ENCODE data around the gene CNPY3. TPM values are rescaled to one million over a fixed set of nuclear protein-coding genes. Genes with fewer than 3 reads are reported as not detected.
A peak's percentile ranks its signal among the peaks of the same experiment; 100 is the strongest.
"Not testable (repeated sequence)": the region's sequence is repeated elsewhere in the genome, so short reads cannot be mapped to it uniquely, and the experiment has no call there.

The CNPY3 gene
- total RNA-seq, 1 experiment from 2014 or later: 78.3 TPM

DNA sequence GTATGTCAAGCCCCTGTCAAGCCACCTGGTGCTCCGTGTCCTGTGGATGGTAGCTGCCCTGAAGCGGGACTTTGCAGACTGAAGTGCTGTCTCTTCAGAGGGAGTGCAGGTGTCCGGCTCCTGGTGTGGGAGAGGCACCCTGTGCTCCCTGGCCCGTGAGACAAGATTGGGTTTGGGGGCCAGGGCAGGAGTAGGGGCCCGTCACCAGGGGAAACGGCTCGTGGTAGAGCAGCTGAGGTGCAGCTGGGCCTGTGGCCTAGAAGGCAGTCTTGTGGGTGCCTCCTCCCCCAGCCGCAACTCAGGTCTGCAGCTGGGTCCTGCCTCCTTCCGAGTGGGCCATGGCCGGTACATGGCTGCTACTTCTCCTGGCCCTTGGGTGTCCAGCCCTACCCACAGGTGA, 13.5 kb upstream of the CNPY3 start, which contains the start of gene PTCRA:
Gene PTCRA, plus strand, starts transcription at position 322 of the 400 bp plus-strand sequence. Its CDS starts 17 bp downstream, at position 339.
- DNase-seq (ENCODE audit: low read depth): no peak

DNA sequence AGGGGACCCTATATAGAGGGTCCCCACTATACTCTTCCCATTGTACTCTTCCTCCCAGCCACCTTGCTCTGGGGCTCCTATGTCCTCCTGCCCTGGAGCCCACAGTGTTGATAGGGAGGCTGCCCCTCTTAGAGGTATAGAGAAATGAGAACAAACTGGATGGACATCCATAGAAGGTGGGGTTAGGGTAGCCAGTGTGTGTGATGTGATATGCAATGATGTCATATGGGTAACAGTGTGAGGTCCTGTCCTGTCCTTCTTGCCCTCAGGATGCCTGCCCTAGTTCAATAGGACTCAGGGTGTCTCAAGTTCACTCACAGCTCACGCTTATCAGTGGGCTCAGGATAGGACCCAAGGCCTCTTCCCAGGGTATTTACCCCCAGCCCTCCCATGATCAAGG, 13.0 kb upstream of the CNPY3 start:
- no peak for DNase-seq (ENCODE audit: low read depth)

DNA sequence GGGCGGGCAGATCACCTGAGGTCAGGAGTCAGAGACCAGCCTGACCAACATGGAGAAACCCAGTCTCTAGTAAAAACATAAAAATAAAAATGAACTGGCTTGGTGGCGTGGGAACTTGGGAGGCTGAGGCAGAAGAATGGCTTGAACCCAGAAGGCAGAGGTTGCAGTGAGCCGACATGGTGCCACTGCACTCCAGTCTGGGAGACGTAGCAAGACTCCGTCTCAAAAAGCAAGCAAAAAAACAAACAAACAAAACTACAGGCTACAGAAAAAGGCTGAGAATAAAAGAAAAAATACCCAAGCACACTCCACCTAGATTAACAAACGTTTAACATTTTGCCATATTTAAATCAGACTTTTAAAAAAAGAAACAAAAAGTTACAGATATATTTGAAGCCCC, 7.5 kb upstream of the CNPY3 start:
- DNase-seq (ENCODE audit: low read depth): no peak

DNA sequence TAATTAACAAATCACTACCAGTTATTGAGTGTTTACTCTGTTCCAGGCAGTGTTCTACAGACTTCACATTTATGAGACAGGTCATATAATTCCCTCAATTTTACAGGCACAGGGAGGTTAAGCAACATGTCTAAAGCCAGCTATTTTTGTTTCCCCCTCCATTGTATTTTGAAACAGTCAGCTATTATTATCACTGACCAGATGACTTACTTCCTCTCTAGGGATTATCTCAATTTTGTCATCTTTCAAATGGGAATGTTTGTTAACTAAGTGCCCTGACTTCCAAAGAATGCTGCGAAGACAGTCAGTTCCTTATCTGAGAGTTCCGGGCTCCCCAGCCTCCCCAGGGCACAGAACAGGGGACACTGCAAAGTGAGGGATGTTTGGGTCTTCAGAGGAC, 5.6 kb upstream of the CNPY3 start:
- DNase-seq (ENCODE audit: low read depth): no peak

DNA sequence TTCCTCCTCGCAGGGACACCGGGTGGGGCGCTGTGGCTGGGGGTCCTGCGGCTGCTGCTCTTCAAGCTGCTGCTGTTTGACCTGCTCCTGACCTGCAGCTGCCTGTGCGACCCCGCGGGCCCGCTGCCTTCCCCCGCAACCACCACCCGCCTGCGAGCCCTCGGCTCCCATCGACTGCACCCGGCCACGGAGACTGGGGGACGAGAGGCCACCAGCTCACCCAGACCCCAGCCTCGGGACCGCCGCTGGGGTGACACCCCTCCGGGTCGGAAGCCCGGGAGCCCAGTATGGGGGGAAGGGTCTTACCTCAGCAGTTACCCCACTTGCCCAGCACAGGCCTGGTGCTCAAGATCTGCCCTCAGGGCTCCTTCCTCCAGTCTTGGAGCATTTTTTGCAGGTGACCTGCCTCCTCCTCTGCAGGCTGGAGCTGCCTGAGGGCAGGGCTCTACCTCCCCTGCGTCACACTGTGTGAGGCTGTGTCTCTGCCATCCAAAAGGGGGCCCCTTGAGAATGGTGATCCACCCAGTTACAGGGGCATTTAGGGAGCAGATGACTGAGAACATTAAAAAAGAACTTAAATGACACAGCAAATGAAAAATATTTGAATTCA, 3.9 kb upstream of the CNPY3 start:
- no peak for DNase-seq (ENCODE audit: low read depth)

DNA sequence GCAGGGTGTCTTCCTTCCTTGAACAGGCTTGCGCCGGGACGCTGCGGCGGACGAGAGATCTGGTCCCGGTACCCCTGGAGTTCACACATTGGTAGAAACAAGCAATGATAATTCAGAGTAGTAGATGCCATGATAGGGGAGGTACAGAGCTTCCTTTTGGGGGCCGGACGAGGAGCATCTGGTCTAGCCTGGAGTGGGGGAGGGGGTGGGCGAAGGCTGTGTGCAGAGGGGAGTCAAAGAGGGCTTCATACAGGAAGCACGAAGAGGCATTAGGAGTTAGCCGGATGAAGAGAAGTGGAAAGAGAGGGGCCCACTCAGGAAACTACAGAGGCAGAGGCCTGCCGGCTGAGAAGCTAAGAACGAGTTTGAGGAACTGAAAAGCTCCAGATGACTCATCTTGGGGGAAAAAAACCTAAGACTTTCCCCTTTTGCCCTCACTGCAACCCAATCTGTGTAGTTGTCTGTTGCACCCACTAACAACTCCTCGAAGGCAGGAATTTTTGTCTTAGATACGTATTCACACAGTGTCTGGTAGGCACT, 611 bp downstream of the CNPY3 start:
- DNase-seq (ENCODE audit: low read depth): peak; percentile 82

DNA sequence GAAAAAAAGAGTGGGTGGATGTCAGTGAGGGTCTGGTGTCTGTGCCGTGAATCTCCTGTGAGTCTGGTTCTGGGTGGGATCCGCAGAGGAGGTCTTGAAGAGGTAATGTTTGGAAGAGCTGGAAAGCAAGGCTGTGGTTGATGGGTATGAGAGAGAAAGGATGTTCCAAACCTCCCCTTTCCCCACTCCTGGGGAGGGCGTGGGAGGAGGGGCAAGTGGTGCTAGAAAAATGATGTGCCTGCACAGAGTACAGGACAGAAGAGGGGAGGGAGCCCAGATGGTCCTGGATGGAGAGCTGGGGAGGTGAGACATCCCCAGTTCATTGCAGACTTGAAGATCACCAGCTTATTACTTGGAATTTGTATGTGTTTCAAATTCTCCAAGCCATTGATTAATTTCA, 3.1 kb downstream of the CNPY3 start:
- DNase-seq (ENCODE audit: low read depth): no peak

DNA sequence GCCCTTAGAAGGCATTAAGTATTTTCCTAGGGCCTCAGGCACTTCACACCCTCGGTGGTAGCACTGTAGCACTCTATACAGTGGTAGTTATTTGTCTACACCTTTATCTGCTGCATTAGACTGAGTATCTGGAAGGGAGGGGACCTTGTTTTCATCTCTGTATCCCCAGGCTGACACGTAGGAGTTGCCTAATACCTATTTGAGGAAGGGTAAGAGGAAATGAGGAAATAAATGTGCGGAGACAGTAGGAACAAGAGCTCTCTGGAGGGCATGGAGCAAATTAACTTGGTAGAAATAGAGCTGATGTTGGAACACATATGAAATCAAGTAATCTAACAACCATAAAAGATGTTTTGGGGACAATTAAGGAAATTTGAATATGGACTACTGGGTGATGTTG, 3.9 kb downstream of the CNPY3 start:
- DNase-seq (ENCODE audit: low read depth): no peak

DNA sequence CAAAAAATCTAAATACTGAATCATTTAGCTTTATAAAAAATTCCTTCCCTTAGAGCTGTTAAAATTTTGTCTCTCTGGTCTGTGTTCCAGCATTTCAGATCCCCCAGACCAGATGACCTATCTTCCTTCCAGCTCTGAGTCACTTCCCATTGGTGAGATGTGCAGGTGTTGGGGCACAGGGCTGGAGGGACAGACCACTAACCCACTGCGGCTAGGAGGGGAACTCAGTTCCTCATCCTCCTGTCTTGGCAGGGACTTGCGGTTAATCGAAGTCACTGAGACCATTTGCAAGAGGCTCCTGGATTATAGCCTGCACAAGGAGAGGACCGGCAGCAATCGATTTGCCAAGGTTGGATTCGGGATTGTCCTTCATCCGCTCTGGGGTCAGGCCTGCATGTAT, 6.0 kb downstream of the CNPY3 start:
- no peak for DNase-seq (ENCODE audit: low read depth)

DNA sequence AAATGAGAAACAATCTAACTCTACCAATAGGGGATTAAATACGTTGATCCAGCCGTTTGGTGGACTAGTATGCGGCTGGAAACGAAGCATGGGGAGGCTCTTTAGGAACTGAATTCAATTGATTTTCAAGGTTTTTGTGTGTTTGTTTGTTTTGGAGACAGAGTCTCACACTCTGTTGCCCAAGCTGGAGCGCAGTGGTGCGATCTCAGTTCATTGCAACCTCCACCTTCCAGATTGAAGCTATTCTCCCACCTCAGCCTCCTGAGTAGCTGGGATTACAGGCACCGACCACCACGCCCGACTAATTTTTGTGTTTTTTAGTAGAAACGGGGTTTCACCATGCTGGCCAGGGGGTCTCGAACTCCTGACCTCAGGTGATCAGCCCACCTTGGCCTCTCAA, 7.1 kb downstream of the CNPY3 start:
- no peak for DNase-seq (ENCODE audit: low read depth)

DNA sequence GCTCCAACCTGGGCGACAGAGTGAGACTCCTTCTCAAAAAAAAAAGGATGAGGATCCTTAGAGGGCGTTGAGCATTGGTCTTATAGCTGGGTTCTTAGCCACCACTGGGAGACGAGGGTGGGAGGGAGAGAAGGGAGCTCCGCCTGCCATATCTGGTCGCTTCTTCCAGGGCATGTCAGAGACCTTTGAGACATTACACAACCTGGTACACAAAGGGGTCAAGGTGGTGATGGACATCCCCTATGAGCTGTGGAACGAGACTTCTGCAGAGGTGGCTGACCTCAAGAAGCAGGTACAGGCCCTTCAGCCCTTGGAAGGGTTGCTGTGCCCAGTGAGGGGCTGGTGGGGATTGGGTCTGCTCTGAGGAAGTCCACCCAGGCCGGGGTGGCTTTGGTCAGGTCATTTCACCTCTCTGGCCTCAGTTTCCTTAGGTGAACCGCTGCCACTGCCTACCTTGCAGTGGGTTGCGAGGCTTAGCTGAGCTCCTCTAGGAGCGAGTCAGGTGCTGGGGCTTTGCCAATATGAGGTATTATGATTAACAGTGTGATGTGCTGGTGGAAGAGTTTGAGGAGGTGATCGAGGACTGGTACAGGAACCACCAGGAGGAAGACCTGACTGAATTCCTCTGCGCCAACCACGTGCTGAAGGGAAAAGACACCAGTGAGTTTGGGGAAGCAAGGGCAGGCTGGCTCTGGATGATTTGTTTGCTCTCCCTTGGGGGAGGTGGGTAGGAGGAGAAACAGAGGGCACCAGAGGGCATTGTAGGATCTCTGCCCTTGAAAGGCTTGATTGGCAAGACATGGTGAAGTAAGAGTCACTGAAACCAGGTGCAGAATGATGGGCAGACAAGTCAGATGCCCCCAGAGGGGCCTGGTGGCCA, 8.5 kb downstream of the CNPY3 start:
- peak; percentile 53 for DNase-seq (ENCODE audit: low read depth)

DNA sequence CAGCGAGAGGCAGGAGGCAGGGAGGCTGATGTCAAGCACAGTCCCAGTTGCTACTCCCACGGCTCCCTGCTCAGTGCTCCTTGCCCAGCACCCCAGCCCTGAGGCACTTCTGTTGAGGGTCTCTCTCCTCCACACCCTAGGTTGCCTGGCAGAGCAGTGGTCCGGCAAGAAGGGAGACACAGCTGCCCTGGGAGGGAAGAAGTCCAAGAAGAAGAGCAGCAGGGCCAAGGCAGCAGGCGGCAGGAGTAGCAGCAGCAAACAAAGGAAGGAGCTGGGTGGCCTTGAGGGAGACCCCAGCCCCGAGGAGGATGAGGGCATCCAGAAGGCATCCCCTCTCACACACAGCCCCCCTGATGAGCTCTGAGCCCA, 9.1 kb downstream of the CNPY3 start:
- DNase-seq (ENCODE audit: low read depth): no peak

DNA sequence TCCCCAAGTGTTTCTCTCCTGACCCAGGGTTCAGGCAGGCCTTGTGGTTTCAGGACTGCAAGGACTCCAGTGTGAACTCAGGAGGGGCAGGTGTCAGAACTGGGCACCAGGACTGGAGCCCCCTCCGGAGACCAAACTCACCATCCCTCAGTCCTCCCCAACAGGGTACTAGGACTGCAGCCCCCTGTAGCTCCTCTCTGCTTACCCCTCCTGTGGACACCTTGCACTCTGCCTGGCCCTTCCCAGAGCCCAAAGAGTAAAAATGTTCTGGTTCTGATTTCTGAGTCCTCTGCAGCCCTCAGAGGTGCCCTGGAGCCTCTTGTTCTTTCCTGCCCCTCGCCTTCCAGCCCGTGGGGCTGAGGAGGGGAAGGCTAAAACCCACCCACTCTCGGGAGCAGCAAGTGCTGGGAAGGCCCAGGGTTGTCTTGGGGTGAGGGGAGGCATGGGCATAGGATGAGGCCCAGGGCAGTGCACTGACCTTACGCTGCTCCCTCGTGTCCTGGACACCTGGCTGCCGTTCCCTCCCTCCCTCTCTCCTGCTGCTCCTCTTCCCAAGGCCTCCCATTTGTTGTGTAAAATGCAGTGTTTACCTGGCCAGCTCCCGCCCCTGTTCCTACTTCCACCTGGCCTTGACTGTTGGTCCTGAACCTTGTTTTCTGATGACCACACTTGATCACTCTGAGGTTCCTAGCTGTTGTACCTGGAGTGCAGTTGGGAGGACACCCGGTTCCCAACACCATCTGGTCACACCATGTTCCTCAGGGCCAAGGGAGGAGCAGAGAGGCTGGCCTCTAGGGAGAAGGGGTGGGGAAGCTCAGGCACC, 9.9 kb downstream of the CNPY3 start:
- no peak for DNase-seq (ENCODE audit: low read depth)

DNA sequence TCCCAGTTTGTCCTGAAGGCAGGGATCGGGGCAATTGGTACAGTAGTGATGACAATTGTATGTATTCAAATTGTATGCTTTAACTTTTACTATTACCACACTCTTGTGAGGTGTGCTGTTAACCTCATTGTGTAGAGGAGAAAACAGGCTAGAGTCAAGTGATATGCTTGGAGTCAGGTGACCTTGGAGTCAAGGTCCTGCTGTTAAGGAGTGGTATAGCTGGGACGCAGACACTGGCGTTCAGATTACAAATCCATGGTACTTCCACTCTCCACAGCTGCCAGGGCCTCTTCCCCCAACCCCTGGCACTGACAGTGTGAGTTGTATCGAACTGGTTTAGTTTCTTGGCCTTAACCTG, 10.5 kb downstream of the CNPY3 start:
- no peak for DNase-seq (ENCODE audit: low read depth)

DNA sequence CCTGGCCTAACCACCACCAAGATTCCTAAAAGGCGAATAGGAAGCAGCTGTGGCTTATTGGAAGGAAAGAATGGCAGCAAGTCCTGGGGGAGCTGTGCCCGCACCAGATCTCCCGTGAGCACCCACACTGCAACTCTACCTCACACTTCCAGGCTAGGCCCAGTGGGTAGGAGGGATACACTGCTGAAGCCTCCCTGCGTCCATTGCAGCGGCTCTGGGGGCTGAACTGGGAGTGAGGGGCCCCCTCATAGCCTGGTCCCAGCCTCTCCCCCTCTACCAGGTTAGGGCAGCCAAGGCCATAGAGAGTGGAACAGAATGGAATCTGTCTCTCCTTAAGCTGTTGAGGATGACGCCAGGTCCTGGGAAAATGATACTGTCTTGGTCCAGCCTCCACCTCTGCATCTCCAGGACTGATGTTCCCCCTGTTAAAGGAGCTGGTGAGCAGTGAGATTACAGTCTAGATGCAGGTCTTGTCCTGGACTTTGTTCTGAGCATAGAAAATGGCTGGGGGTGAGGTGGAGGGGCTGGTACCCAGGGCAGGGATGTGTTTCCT, 11.3 kb downstream of the CNPY3 start:
- DNase-seq (ENCODE audit: low read depth): no peak

DNA sequence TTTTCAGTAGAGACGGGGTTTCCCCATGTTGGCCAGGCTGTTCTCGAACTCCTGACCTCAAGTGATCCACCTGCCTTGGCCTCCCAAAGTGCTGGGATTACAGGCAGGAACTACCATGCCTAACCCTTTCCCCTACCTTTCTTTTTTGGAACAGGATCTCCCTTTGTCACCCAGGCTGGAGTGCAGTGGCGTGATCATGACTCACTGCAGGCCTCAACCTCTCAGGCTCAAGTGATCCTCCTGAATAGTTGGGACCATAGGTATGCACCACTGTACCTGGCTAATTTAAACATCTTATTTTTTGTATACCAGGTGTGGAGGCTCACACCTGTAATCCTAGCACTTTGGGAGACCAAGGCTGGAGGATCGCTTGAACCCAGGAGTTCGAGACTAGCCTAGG, 12.1 kb downstream of the CNPY3 start:
- DNase-seq (ENCODE audit: low read depth): not testable (repeated sequence)

DNA sequence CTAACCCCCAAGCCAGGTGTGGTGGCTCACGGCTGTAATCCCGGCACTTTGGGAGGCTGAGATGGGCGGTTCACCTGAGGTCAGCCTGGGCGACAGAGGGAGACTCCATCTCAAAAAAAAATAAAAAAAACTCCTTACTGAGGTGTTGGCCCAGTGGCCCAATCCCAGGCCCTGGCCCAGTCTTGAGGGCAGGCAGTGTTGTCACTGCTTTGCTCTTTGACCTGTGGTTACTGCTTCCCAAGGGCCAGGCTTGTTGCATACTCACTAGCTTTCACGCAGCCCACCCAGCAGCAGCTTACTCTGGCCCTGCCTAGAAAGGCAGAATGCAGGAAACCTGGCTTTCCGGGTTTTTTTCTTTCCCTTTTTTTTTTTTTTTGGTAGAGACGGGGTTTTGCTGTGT, 13.2 kb downstream of the CNPY3 start:
- DNase-seq (ENCODE audit: low read depth): no peak

DNA sequence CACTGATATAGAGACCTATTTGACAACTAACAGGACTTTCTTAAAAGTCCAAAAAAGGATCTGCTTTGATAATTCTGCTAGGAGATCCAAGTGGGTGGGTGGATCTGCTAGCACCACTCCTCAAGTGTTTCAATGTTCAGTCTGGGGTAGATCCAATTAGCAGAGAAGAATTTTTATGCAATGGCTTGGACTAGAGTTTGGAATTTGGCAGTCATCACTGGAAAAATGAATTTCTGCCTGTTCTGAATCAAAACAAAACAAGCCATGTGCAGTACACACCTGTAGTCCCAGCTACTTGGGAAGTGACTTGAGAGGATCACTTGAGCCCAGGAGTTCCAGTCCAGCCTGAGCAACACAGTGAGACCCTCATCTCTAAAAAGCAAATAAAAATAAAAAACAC, 18.7 kb downstream of the CNPY3 start:
- DNase-seq (ENCODE audit: low read depth): no peak

DNA sequence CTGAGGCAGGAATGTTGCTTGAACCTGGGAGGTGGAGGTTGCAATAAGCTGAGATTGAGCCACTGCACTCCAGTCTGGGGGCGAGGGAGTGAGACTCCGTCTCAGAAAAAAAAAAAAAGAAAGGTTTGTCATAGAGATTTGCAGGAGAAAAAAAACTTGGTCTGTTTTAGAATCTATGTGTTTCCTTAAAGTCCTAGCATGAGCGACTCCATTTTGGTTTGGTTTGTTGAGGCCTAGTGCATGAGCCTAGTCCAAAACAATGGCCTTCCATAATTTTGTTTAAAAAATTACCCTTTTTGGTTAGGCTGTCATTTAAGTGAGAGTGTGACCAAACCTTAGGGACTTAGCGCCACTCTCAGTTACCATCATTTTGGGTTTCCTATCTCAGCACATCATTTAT, 23.1 kb downstream of the CNPY3 start:
- no peak for DNase-seq (ENCODE audit: low read depth)

DNA sequence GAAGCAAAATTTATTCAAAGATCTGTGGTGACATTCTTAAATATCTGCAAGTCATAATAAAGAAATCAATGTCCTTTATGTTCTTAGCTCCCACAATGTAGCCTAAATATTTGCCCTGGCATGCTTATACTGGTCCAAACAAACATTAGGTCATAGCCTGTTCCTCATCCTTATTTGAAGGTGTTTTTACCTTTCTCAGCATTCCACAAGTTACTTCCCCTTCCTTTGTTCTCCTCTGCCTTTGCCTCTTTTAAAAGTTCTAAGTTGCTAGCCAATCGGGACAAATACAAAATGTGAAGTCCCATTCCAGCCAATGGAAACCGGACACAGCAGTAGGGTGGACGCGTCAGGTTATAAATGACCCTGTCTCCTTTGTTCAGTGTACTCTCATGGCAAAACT, 25.1 kb downstream of the CNPY3 start:
- DNase-seq (ENCODE audit: low read depth): not testable (repeated sequence)

DNA sequence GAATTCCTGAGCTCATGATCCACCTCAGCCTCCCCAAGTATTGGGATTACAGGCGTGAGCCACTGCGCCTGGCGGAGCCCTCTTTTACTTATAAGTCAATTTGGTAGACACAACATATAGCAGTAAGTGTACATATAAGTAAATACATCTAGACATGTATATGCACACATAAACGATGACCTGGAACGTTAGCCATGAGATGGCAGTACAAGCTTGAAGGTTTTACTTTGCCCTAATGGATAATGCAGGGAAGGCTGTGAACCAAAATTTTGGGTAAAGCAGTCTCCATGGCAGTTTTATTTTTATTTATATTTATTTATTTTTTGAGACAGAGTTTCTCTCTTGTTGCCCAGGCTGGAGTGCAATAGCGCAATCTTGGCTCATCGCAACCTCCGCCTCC, 28.8 kb downstream of the CNPY3 start:
- DNase-seq (ENCODE audit: low read depth): no peak

DNA sequence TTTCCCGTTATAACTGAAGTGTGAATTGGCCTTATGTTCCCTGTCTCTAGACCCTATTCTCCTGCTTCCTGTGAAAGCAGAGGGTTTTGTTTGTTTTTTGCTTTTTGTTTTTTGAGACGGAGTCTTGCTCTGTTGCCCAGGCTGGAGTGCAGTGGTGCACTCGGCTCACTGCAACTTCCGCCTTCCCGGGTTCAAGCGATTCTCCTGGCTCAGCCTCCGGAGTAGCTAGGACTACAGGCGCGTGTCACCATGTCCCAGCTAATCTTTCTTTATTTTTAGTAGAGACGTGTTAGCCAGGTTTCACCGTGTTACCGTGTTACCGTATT, 30.6 kb downstream of the CNPY3 start:
- no peak for DNase-seq (ENCODE audit: low read depth)

Data from M059J (cell line).